GM12878 (cell line): ENCODE results near the gene PDPK1. TPM values are rescaled to one million over a fixed set of nuclear protein-coding genes. Genes with fewer than 3 reads are reported as not detected.
"Not testable (repeated sequence)": the region's sequence is repeated elsewhere in the genome, so short reads cannot be mapped to it uniquely, and the experiment has no call there.

Experiments
- ATAC-seq: fragments of 200-7000 bp; cut with Tn5 transposase; 3 replicates; pipeline ENCODE4 v1.9.1; 2020; ENCODE audit warnings: mild to moderate bottlenecking, moderate library complexity
- BruUV-seq: library from RNA; stranded (reverse); fragments of 400-500 nt; replicated peaks from 2 replicates; lab custom pipeline; 2021; lab: Mats Ljungman, UMichigan
- CTCF ChIA-PET: fragments of 300-600 bp; sonication (Branson Sonifier 250); formaldehyde crosslinking; extraction: SDS; loops from one replicate; lab custom pipeline; 2021; ENCODE audit warnings: inconsistent platforms; lab: Yijun Ruan, JAX
- POLR2A ChIA-PET: fragments of 350-600 bp; formaldehyde crosslinking; extraction: SDS; loops from one replicate; lab custom pipeline; 2021; ENCODE audit warnings: inconsistent platforms; lab: Charles Lee
- RAD21 ChIA-PET: fragments of 300-600 bp; sonication (Branson Sonifier 250); formaldehyde crosslinking; loops from one replicate; lab custom pipeline; 2023; ENCODE audit warnings: antibody characterized with exemption; ENCODE audit not compliant: unreplicated experiment; lab: Charles Lee
- SMC1A ChIA-PET: fragments of 300-600 bp; sonication (Branson Sonifier 250); formaldehyde crosslinking; loops from one replicate; lab custom pipeline; 2023; ENCODE audit not compliant: unreplicated experiment, uncharacterized antibody; lab: Charles Lee
- DNase-seq: peaks from one replicate; pipeline ENCODE4 v3.0.0-alpha.2; 2011; ENCODE audit warnings: low read depth, low spot score
- FAIRE-seq: peaks from 3 replicates; lab custom pipeline; 2011; peaks lifted over from hg19 to GRCh38; lab: Jason Lieb, UNC
- H2AFZ ChIP-seq: 2 replicates; pipeline ENCODE4 v1.6.0; 2011; ENCODE audit warnings: low read depth, low read length, control low read depth; ENCODE audit not compliant: control insufficient read depth
- H3K27ac ChIP-seq: 2 replicates; pipeline ENCODE4 v1.5.1; 2011; ENCODE audit warnings: control low read depth; ENCODE audit not compliant: control insufficient read depth, insufficient read depth
- H3K27me3 ChIP-seq, 2 experiments: replicated peaks in 1 of 2; 2 replicates each; pipeline versions ENCODE4 v1.6.0 to v1.6.1; 2011; ENCODE audit warnings: low read length in 1 of 2; ENCODE audit not compliant: control insufficient read depth in 2 of 2, insufficient read depth in 2 of 2
- H3K36me3 ChIP-seq, 2 experiments: 2 replicates each; pipeline ENCODE4 v1.5.1; 2011; ENCODE audit warnings: low read length in 1 of 2; ENCODE audit not compliant: control insufficient read depth in 2 of 2, insufficient read depth in 2 of 2
- H3K4me1 ChIP-seq: 2 replicates; pipeline ENCODE4 v1.6.1; 2011; ENCODE audit warnings: mild to moderate bottlenecking, low read length, moderate library complexity, mixed read lengths; ENCODE audit not compliant: control insufficient read depth, insufficient read depth
- H3K4me2 ChIP-seq: 2 replicates; pipeline ENCODE4 v1.6.0; 2011; ENCODE audit warnings: control low read depth; ENCODE audit not compliant: control insufficient read depth, insufficient read depth
- H3K4me3 ChIP-seq: fragments of 200-600 bp; sonication (generic); 2 replicates; pipeline ENCODE4 v1.5.1; 2016
- H3K79me2 ChIP-seq: 2 replicates; pipeline ENCODE4 v1.6.0; 2011; ENCODE audit warnings: low read length; ENCODE audit not compliant: control insufficient read depth, insufficient read depth
- H3K9ac ChIP-seq: 2 replicates; pipeline ENCODE4 v1.8.0; 2011; ENCODE audit warnings: low read length, control low read depth, mixed read lengths; ENCODE audit not compliant: control insufficient read depth, insufficient read depth
- H3K9me3 ChIP-seq: replicated peaks from 3 replicates; pipeline ENCODE4 v1.5.1; 2011; ENCODE audit warnings: mild to moderate bottlenecking, low read length; ENCODE audit not compliant: control insufficient read depth, insufficient read depth
- H4K20me1 ChIP-seq: 2 replicates; pipeline ENCODE4 v1.6.0; 2011; ENCODE audit not compliant: control insufficient read depth, insufficient read depth
- WGBS: methylation state at CpG from one replicate; pipeline ENCODE4 v1.1.6; 2016; ENCODE audit warnings: low lambda C conversion rate; ENCODE audit not compliant: insufficient replicate concordance, insufficient coverage; ENCODE audit errors: missing lambda C conversion rate; 5-methylcytosine and 5-hydroxymethylcytosine counted together
- in situ Hi-C: fragments of 300-500 bp; cut with MboI; formaldehyde crosslinking; loops from 9 replicates; pipeline ENCODE4 v1.14.3; 2018; ENCODE audit warnings: mixed read lengths
- intact Hi-C: fragments of 100-400 bp; cut with micrococcal nuclease; formaldehyde crosslinking; loops from one replicate; pipeline ENCODE4 v1.14.2; 2022; ENCODE audit not compliant: unreplicated experiment
- polyA plus RNA-seq, 11 experiments: library from polyadenylated mRNA; depleted of rRNA in 4 of 11; unstranded in 6 of 11; stranded (reverse) in 5 of 11; fragments of >200 nt; fragmentation: Nextera tagmentation in 4 of 11; fragmentation: Illumina TruSeq in 1 of 11; extraction: Ambion mirVana in 4 of 11; extraction: Trizol in 1 of 11; gene quantifications; 1 replicate in 1 of 11; 2 replicates in 10 of 11; pipeline versions ENCODE4 v1.2.1 to v1.2.3, GENCODE V29; 2011 to 2016; ENCODE audit warnings: inconsistent platforms in 2 of 11, missing spikeins in 2 of 11, low read depth in 1 of 11
- total RNA-seq, 4 experiments: library from RNA; depleted of rRNA in 3 of 4; stranded (reverse); fragments of >200 nt in 3 of 4; fragmentation: Illumina TruSeq in 1 of 4; extraction: Trizol in 1 of 4; gene quantifications; 2 replicates each; pipeline versions ENCODE4 v1.2.1 to v1.2.3, GENCODE V29; 2013 to 2021

The PDPK1 gene
- total and polyA plus RNA-seq, 10 of the 15 experiments (the other 5 are each of a cell fraction or from before 2014, with no cell fraction given) = 3.9 to 41.3 (median 25.5) TPM

- ATAC-seq = peak; percentile 38
- H2AFZ ChIP-seq, H3K9me3 ChIP-seq, POLR2A ChIA-PET, in situ Hi-C loops, H3K79me2 ChIP-seq, DNase-seq, H3K27ac ChIP-seq, intact Hi-C loops, H3K4me3 ChIP-seq, H3K36me3 ChIP-seq, RAD21 ChIA-PET, CTCF ChIA-PET, H3K4me2 ChIP-seq, H3K27me3 ChIP-seq, H3K9ac ChIP-seq, SMC1A ChIA-PET, H4K20me1 ChIP-seq, H3K4me1 ChIP-seq, BruUV-seq, FAIRE-seq: not testable (repeated sequence)
- no CpG with 5 or more reads among the region's 6 CpGs for WGBS
These were observed 89.3 kb downstream of the PDPK1 start for GRCh38 chr16:2627075-2627474.

DNA sequence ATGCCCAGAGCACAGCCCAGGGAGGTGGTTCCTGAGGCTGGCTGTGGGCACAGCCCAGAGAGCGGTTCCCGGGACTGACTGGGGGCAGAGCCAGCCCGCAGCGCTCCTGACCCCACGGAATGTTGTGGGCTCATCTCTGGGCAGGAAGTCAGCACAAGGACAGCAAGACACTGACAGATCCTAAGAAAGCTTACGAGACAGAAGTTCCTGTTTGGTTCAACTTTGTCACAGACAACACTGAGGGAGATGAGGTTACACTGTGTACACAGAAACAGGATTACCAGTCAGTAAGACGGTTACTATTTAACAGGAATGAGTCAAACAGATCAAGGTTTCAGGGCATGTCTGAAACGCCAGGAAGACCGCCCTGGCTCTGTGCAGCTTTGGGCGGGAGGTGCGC is 93.4 kb downstream of the PDPK1 start:
- not testable (repeated sequence) for DNase-seq, FAIRE-seq

GRCh38 chr16:2632291-2632690 is 94.5 kb downstream of the PDPK1 start:
- FAIRE-seq, in situ Hi-C loops, H3K9ac ChIP-seq, H3K36me3 ChIP-seq, RAD21 ChIA-PET, H3K4me2 ChIP-seq, H2AFZ ChIP-seq, ATAC-seq, CTCF ChIA-PET, H3K9me3 ChIP-seq, H3K4me1 ChIP-seq, POLR2A ChIA-PET, H3K27me3 ChIP-seq, H4K20me1 ChIP-seq, H3K4me3 ChIP-seq, H3K27ac ChIP-seq, H3K79me2 ChIP-seq, SMC1A ChIA-PET, DNase-seq, BruUV-seq, intact Hi-C loops: not testable (repeated sequence)
- no CpG with 5 or more reads among the region's 7 CpGs for WGBS

More for the DNA sequence above, 93.4 kb downstream of the PDPK1 start:
- intact Hi-C loops, H3K9ac ChIP-seq, BruUV-seq, in situ Hi-C loops, CTCF ChIA-PET, H2AFZ ChIP-seq, H3K27ac ChIP-seq, H3K27me3 ChIP-seq, SMC1A ChIA-PET, H3K36me3 ChIP-seq, RAD21 ChIA-PET, H4K20me1 ChIP-seq, H3K4me1 ChIP-seq, H3K4me3 ChIP-seq, ATAC-seq, H3K4me2 ChIP-seq, H3K9me3 ChIP-seq, H3K79me2 ChIP-seq, POLR2A ChIA-PET: not testable (repeated sequence)
- WGBS = no CpG with 5 or more reads among the region's 11 CpGs
